SK-N-MC (cell line): ENCODE measurements around the gene FAM217A.
A peak's percentile ranks its signal among the peaks of the same experiment; 100 is the strongest.

Source experiments
- DNase-seq: peaks from one replicate; pipeline ENCODE4 v3.0.0-alpha.2; 2011; ENCODE audit warnings: low read depth, low spot score
- H3K27ac ChIP-seq: fragments of 200-600 bp; sonication (generic); 2 replicates; pipeline ENCODE4 v1.5.1; 2016; ENCODE audit warnings: mixed run types
- H3K36me3 ChIP-seq: fragments of 200-600 bp; sonication (generic); 2 replicates; pipeline ENCODE4 v1.6.1; 2017; ENCODE audit warnings: antibody characterized with exemption, low read length, mixed read lengths; ENCODE audit not compliant: insufficient read depth
- H3K4me3 ChIP-seq: fragments of 200-600 bp; sonication (generic); 2 replicates; pipeline ENCODE4 v1.5.1; 2016
- H3K9ac ChIP-seq: fragments of 200-600 bp; sonication (generic); 2 replicates; pipeline ENCODE4 v1.8.0; 2017; ENCODE audit warnings: mixed run types, mixed read lengths; ENCODE audit not compliant: insufficient read length
- H3K9me3 ChIP-seq: fragments of 200-600 bp; sonication (generic); 2 replicates; pipeline ENCODE4 v1.6.1; 2017; ENCODE audit warnings: low read depth, mild to moderate bottlenecking, antibody characterized with exemption, low read length, moderate library complexity, mixed read lengths
- EZH2 ChIP-seq: fragments of 200-600 bp; sonication (generic); IDR thresholded peaks from one replicate; pipeline ENCODE4 v1.6.1; 2017; ENCODE audit warnings: antibody characterized with exemption
- FOXP2 ChIP-seq: optimal IDR thresholded peaks from 2 replicates; pipeline ENCODE3; 2011; ENCODE audit warnings: mild to moderate bottlenecking, moderate library complexity; ENCODE audit not compliant: insufficient read depth; ENCODE audit errors: extremely low read length, control extremely low read depth
- POLR2AphosphoS5 ChIP-seq: IDR thresholded peaks from 2 replicates; pipeline ENCODE4 v1.6.1; 2012; ENCODE audit warnings: mild to moderate bottlenecking, low read depth, low read length, borderline replicate concordance

The FAM217A gene

GRCh38 chr6:4039348-4039747 lies 39.6 kb downstream of the FAM217A start:
- no peak for DNase-seq
- Histone ChIP-seq H3K4me3 (no peak overlapping the region), H3K36me3 (peaks cover 87% of the 10 kb centered on the region), H3K9ac (no peak overlapping the region), H3K27ac (no peak overlapping the region), H3K9me3 (no peaks in the 10 kb centered on the region)
- no peak for TF ChIP-seq POLR2AphosphoS5
- no peak for TF ChIP-seq FOXP2
- TF ChIP-seq EZH2, result no peak

GRCh38 chr6:4036581-4036980 lies 42.4 kb downstream of the FAM217A start:
- H3K27ac ChIP-seq, result no peak overlapping the region
- no peak overlapping the region for H3K4me3 ChIP-seq
- TF ChIP-seq FOXP2 (no peak), POLR2AphosphoS5 (no peak), EZH2 (no peak)
- H3K9ac ChIP-seq, result no peak overlapping the region
- H3K9me3 ChIP-seq, result no peaks in the 10 kb centered on the region
- no peak for DNase-seq
- peaks cover 81% of the 10 kb centered on the region for H3K36me3 ChIP-seq

GRCh38 chr6:4032475-4032874 lies 46.5 kb downstream of the FAM217A start:
- no peak overlapping the region for H3K4me3 ChIP-seq
- no peak for DNase-seq
- TF ChIP-seq FOXP2, result no peak
- no peak for TF ChIP-seq POLR2AphosphoS5
- TF ChIP-seq EZH2, result no peak
- no peak overlapping the region for H3K9ac ChIP-seq
- peaks cover 75% of the 10 kb centered on the region for H3K36me3 ChIP-seq
- no peaks in the 10 kb centered on the region for H3K9me3 ChIP-seq
- H3K27ac ChIP-seq, result no peak overlapping the region

- no peak overlapping the region for H3K4me3 ChIP-seq
- H3K9ac ChIP-seq, result no peak overlapping the region
- no peaks in the 10 kb centered on the region for H3K9me3 ChIP-seq
- no peak for TF ChIP-seq FOXP2
- TF ChIP-seq EZH2, result no peak
- no peak for TF ChIP-seq POLR2AphosphoS5
- H3K36me3 ChIP-seq, result peaks cover 72% of the 10 kb centered on the region
- no peak overlapping the region for H3K27ac ChIP-seq
- no peak for DNase-seq
These were observed 47.5 kb downstream of the FAM217A start for GRCh38 chr6:4031442-4031841.

- Histone ChIP-seq H3K9ac (no peak overlapping the region), H3K27ac (0 out of 2 replicates have a peak overlapping the region, but pooled peaks have one; percentile 8), H3K9me3 (no peaks in the 10 kb centered on the region), H3K4me3 (no peak overlapping the region), H3K36me3 (peaks cover 69% of the 10 kb centered on the region)
- no peak for DNase-seq
- TF ChIP-seq POLR2AphosphoS5 (no peak), FOXP2 (no peak), EZH2 (no peak)
These were observed 48.3 kb downstream of the FAM217A start for GRCh38 chr6:4030669-4031068.

GRCh38 chr6:4029687-4030086 lies 49.2 kb downstream of the FAM217A start:
- Histone ChIP-seq H3K27ac (no peak overlapping the region), H3K9ac (no peak overlapping the region), H3K36me3 (peaks cover 74% of the 10 kb centered on the region), H3K9me3 (no peaks in the 10 kb centered on the region), H3K4me3 (no peak overlapping the region)
- DNase-seq, result no peak
- TF ChIP-seq EZH2, result no peak
- TF ChIP-seq POLR2AphosphoS5, result no peak
- TF ChIP-seq FOXP2, result no peak

GRCh38 chr6:4028051-4028450 lies 50.9 kb downstream of the FAM217A start:
- no peak for DNase-seq
- TF ChIP-seq POLR2AphosphoS5, result no peak
- no peak for TF ChIP-seq FOXP2
- no peak for TF ChIP-seq EZH2
- Histone ChIP-seq H3K9ac (no peak overlapping the region), H3K4me3 (no peak overlapping the region), H3K27ac (no peak overlapping the region), H3K36me3 (peaks cover 73% of the 10 kb centered on the region), H3K9me3 (no peaks in the 10 kb centered on the region)

- H3K9me3 ChIP-seq, result no peaks in the 10 kb centered on the region
- no peak overlapping the region for H3K4me3 ChIP-seq
- no peak overlapping the region for H3K9ac ChIP-seq
- no peak for DNase-seq
- no peak for TF ChIP-seq POLR2AphosphoS5
- peaks cover 54% of the 10 kb centered on the region for H3K36me3 ChIP-seq
- no peak overlapping the region for H3K27ac ChIP-seq
These were observed 53.3 kb downstream of the FAM217A start for GRCh38 chr6:4025681-4026080.

- H3K36me3 ChIP-seq, result peaks cover 38% of the 10 kb centered on the region
- no peaks in the 10 kb centered on the region for H3K9me3 ChIP-seq
- H3K27ac ChIP-seq, result no peak overlapping the region
- DNase-seq, result no peak
- peak overlapping the region; percentile 95 for H3K4me3 ChIP-seq
- H3K9ac ChIP-seq, result peak overlapping the region; percentile 97
- no peak for TF ChIP-seq EZH2
- no peak for TF ChIP-seq FOXP2
- no peak for TF ChIP-seq POLR2AphosphoS5
These were observed 55.7 kb downstream of the FAM217A start for GRCh38 chr6:4023240-4023639.
